Neuronal stem cell (in vitro differentiated cells): ENCODE results near the gene SLC17A9.
"Not testable (repeated sequence)": the region's sequence is repeated elsewhere in the genome, so short reads cannot be mapped to it uniquely, and the experiment has no call there.

Experiments used
- DNase-seq: peaks from one replicate; pipeline ENCODE4 v3.0.0-alpha.2; 2013; ENCODE audit warnings: low spot score
- H2AFZ ChIP-seq: one replicate; pipeline ENCODE4 v1.6.1; 2013; ENCODE audit warnings: mild to moderate bottlenecking, low read length, inconsistent platforms
- H2AK5ac ChIP-seq: 2 replicates; pipeline ENCODE4 v1.6.1; 2013; ENCODE audit warnings: low read depth, mild to moderate bottlenecking, inconsistent platforms, low read length, moderate library complexity, mixed read lengths
- H2BK120ac ChIP-seq: 2 replicates; pipeline ENCODE4 v1.6.1; 2013; ENCODE audit warnings: low read depth, mild to moderate bottlenecking, inconsistent platforms, low read length, moderate library complexity, mixed read lengths
- H2BK12ac ChIP-seq: one replicate; pipeline ENCODE4 v1.6.1; 2013; ENCODE audit warnings: low read length, inconsistent platforms
- H2BK15ac ChIP-seq: 2 replicates; pipeline ENCODE4 v1.6.1; 2013; ENCODE audit warnings: mild to moderate bottlenecking, low read length, inconsistent platforms, mixed read lengths
- H2BK5ac ChIP-seq: one replicate; pipeline ENCODE4 v1.6.1; 2013; ENCODE audit warnings: inconsistent platforms, mild to moderate bottlenecking, low read length, moderate library complexity
- H3K14ac ChIP-seq: one replicate; pipeline ENCODE4 v1.6.1; 2013; ENCODE audit warnings: low read length, inconsistent platforms
- H3K18ac ChIP-seq: 2 replicates; pipeline ENCODE4 v1.6.1; 2013; ENCODE audit warnings: low read length, inconsistent platforms
- H3K23ac ChIP-seq: 2 replicates; pipeline ENCODE4 v1.6.1; 2013; ENCODE audit warnings: low read depth, mild to moderate bottlenecking, mixed read lengths, low read length, inconsistent platforms; ENCODE audit not compliant: poor library complexity
- H3K27ac ChIP-seq: replicated peaks from 3 replicates; pipeline ENCODE4 v1.5.1; 2013; ENCODE audit warnings: low read length, inconsistent platforms
- H3K27me3 ChIP-seq, 3 experiments: 2 replicates each; pipeline ENCODE4 v1.6.1; 2013; ENCODE audit warnings: low read length in 3 of 3, mild to moderate bottlenecking in 2 of 3, inconsistent platforms in 1 of 3, low read depth in 1 of 3, mixed read lengths in 1 of 3, moderate library complexity in 1 of 3; ENCODE audit not compliant: control insufficient read depth in 3 of 3, insufficient read depth in 3 of 3
- H3K36me3 ChIP-seq, 2 donors: replicated peaks in 1 of 2; 2 replicates each; pipeline ENCODE4 v1.6.1; 2013; ENCODE audit warnings: low read length in 2 of 2; ENCODE audit not compliant: control insufficient read depth in 2 of 2, insufficient read depth in 2 of 2
- H3K4ac ChIP-seq: 2 replicates; pipeline ENCODE4 v1.6.1; 2013; ENCODE audit warnings: inconsistent platforms, mild to moderate bottlenecking, low read length, moderate library complexity
- H3K4me1 ChIP-seq, 2 donors: 1 replicate in 1 of 2; 2 replicates in 1 of 2; pipeline ENCODE4 v1.6.1; 2013; ENCODE audit warnings: low read length in 2 of 2, low read depth in 1 of 2; ENCODE audit not compliant: control insufficient read depth in 2 of 2, insufficient read depth in 1 of 2
- H3K4me2 ChIP-seq: one replicate; pipeline ENCODE4 v1.6.1; 2013; ENCODE audit warnings: mild to moderate bottlenecking, low read length, inconsistent platforms; ENCODE audit not compliant: insufficient read depth, poor library complexity, severe bottlenecking
- H3K4me3 ChIP-seq, 2 donors: 2 replicates each; pipeline ENCODE4 v1.5.1; 2013; ENCODE audit warnings: low read length in 2 of 2, mild to moderate bottlenecking in 2 of 2, inconsistent platforms in 1 of 2, moderate library complexity in 1 of 2
- H3K79me1 ChIP-seq: one replicate; pipeline ENCODE4 v1.6.1; 2013; ENCODE audit warnings: low read depth, mild to moderate bottlenecking, inconsistent platforms, low read length, moderate library complexity
- H3K9ac ChIP-seq: one replicate; pipeline ENCODE4 v1.6.1; 2013; ENCODE audit warnings: mild to moderate bottlenecking, low read depth, low read length, inconsistent platforms; ENCODE audit not compliant: poor library complexity
- H3K9me3 ChIP-seq, 2 donors: replicated peaks in 1 of 2; 2 replicates each; pipeline versions ENCODE3 to v1.6.1; 2013; ENCODE audit warnings: low read length in 2 of 2, mild to moderate bottlenecking in 2 of 2, inconsistent platforms in 1 of 2, low read depth in 1 of 2, mixed read lengths in 1 of 2, moderate library complexity in 1 of 2; ENCODE audit not compliant: control insufficient read depth in 2 of 2, insufficient read depth in 1 of 2
- H4K8ac ChIP-seq: one replicate; pipeline ENCODE4 v1.6.1; 2013; ENCODE audit warnings: low read depth, mild to moderate bottlenecking, inconsistent platforms, low read length, moderate library complexity
- H4K91ac ChIP-seq: one replicate; pipeline ENCODE4 v1.6.1; 2013; ENCODE audit warnings: low read length, low read depth, mild to moderate bottlenecking, inconsistent platforms; ENCODE audit not compliant: poor library complexity
- WGBS, 2 donors: extraction: QIAGEN DNeasy Blood & Tissue Kit; methylation state at CpG; one replicate each; pipeline ENCODE4 v1.1.7; 2013; ENCODE audit warnings: missing lambda C conversion rate in 2 of 2, mixed read lengths in 1 of 2; ENCODE audit not compliant: insufficient read length in 2 of 2, insufficient replicate concordance in 1 of 2; ENCODE audit errors: extremely low coverage in 2 of 2; 5-methylcytosine and 5-hydroxymethylcytosine counted together

Gene SLC17A9

DNA sequence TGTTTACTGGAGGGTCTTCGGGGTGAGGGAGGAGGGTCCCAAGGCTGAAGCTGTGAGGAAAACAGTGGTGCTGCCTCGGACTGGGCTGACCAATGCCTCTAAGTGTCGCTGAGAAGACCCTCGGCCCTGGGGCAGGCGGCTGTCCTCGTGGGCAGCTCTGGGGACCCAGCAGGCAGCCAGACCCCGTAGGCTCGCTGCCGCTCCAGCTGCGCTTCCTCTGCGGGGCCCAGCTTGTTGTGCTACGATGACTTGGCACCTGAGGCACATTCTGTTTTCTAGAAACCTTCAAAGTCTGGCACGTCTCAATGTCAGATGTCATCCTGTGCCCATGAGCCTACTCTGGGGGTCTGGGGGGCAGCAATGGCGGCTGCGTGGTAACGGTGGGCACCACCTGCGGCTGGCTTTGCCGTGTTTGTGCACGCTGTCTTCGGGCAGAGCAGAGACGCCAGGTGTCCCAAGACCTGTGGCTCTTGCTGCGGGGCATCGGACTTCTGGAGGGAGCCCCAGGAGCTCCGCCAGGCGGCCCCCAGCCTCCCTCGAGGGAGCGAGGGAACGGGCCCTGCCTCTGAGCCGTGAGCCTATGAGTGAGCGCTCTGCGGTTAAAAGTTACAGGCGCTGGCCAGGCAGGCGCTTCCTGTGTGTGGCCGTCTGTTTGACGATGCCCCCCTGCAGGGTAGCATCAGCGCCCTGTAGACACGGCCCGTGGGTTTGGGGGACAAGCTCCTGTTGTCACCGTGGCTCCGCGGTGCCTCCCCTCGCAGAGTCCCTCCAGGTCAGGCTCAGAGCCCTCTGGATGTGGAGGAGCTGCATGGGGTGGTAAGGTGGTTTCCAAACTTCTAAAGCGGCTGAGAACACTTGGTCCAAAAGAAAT lies 6.8 kb downstream of the SLC17A9 start:
- H3K14ac ChIP-seq, result no peak overlapping the region
- H3K4me1 ChIP-seq, result peaks cover 9 to 10% of the 10 kb centered on the region in 2 donors
- H3K4me2 ChIP-seq, result no peak overlapping the region
- H4K8ac ChIP-seq, result no peak overlapping the region
- H3K23ac ChIP-seq, result peak overlapping the region; percentile 43
- H3K27me3 ChIP-seq, result peaks cover 0 to 12% (median 0%) of the 10 kb centered on the region in 3 experiments
- H3K79me1 ChIP-seq, result peaks cover 4% of the 10 kb centered on the region
- no peak overlapping the region for H3K27ac ChIP-seq
- H3K36me3 ChIP-seq, result peaks cover 0 to 4% of the 10 kb centered on the region in 2 donors
- H4K91ac ChIP-seq, result peak overlapping the region; percentile 22
- peak overlapping the region; percentile 92 for H2BK15ac ChIP-seq
- peak overlapping the region; percentile 74 for H2AK5ac ChIP-seq
- WGBS, 2 donors, result no CpG with 5 or more reads among the region's 43 CpGs
- peak overlapping the region; percentile 47 for H2BK120ac ChIP-seq
- H3K9me3 ChIP-seq, result peaks cover 0 to 5% of the 10 kb centered on the region in 2 donors
- H2AFZ ChIP-seq, result peak overlapping the region; percentile 33
- no peak overlapping the region for H3K4me3 ChIP-seq
- peak overlapping the region; percentile 38 for H3K18ac ChIP-seq
- no peak overlapping the region for H3K9ac ChIP-seq
- DNase-seq, result no peak
- no peak overlapping the region for H2BK5ac ChIP-seq
- no peak overlapping the region for H2BK12ac ChIP-seq
- H3K4ac ChIP-seq, result peak overlapping the region; percentile 66

DNA sequence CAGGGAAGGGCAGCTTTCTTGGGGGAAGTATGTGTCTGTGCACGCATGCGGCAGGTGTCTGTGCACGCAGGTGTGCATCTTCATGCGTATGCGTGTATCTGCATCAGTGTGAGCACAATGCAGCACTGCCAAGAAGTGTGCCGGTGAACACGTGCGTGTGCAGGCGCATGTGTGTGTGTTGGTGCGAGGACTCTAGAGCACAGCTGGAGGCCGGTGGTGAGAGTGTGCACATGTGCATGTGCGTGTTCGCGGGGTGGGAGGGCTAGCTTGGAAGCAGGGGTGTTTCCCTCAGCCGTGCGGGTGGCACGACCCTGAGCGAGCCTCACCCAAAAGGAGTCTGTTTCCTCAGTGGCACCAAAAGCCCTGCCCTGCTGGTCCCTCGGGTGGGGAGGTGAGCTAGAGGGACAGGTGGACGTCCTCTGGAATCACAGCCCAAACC lies 7.5 kb downstream of the SLC17A9 start:
- DNase-seq, result no peak
- H2AK5ac ChIP-seq, result peak overlapping the region; percentile 70
- no peak overlapping the region for H4K8ac ChIP-seq
- H2BK12ac ChIP-seq, result no peak overlapping the region
- peaks cover 5 to 6% of the 10 kb centered on the region in 2 donors for H3K4me1 ChIP-seq
- peak overlapping the region; percentile 38 for H3K4ac ChIP-seq
- H3K14ac ChIP-seq, result peak overlapping the region; percentile 94
- peak overlapping the region; percentile 43 for H4K91ac ChIP-seq
- H3K18ac ChIP-seq, result peak overlapping the region; percentile 76
- H2BK120ac ChIP-seq, result no peak overlapping the region
- H3K9ac ChIP-seq, result no peak overlapping the region
- H3K27me3 ChIP-seq, result peaks cover 0 to 19% (median 0%) of the 10 kb centered on the region in 3 experiments
- H3K9me3 ChIP-seq, result peaks cover 0 to 5% of the 10 kb centered on the region in 2 donors
- peak overlapping the region; percentile 89 for H3K23ac ChIP-seq
- H2BK15ac ChIP-seq, result peak overlapping the region; percentile 94
- H2AFZ ChIP-seq, result no peak overlapping the region
- peak overlapping the region in 1 of 2 donors; percentile 6 for H3K4me3 ChIP-seq
- H2BK5ac ChIP-seq, result no peak overlapping the region
- WGBS, 2 donors, result no CpG with 5 or more reads among the region's 20 CpGs
- peaks cover 0 to 4% of the 10 kb centered on the region in 2 donors for H3K36me3 ChIP-seq
- H3K79me1 ChIP-seq, result peaks cover 4% of the 10 kb centered on the region
- no peak overlapping the region for H3K4me2 ChIP-seq
- no peak overlapping the region for H3K27ac ChIP-seq

DNA sequence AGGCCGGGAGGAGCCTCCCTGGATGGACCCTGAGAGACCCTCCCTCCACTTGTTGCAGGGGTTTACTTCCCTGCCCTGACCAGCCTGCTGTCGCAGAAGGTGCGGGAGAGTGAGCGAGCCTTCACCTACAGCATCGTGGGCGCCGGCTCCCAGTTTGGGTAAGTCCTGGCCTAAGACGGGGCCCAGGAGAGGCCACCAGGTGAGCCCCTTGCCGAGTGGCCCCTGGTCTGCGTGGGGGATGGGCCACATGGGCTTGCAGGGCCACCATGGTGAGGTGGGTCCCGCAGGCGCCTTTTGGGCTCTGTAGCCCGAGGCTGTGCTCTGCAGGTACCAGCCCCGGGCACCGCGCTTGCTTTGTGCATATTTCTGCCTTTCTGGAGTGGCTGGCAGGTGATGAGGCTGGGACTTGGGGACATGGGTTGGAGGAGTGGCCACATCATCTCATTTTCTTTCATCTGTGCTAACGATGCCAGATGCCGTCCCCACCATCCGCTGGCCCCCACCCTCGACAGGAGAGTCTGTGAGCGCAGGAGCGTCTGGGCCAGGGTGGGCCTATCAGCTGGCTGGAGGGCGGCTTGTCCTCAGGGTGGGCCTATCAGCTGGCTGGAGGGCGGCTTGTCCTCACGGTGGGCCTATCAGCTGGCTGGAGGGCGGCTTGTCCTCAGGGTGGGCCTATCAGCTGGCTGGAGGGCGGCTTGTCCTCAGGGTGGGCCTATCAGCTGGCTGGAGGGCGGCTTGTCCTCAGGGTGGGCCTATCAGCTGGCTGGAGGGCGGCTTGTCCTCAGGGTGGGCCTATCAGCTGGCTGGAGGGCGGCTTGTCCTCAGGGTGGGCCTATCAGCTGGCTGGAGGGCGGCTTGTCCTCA lies 8.2 kb downstream of the SLC17A9 start:
- H3K79me1 ChIP-seq, H3K4me1 ChIP-seq, H2BK5ac ChIP-seq, DNase-seq, H3K4me2 ChIP-seq, H2AFZ ChIP-seq, H3K23ac ChIP-seq, H3K4ac ChIP-seq, H3K36me3 ChIP-seq, H3K4me3 ChIP-seq, H3K9ac ChIP-seq, H3K9me3 ChIP-seq, H2BK120ac ChIP-seq, H4K8ac ChIP-seq, H3K27ac ChIP-seq, H3K14ac ChIP-seq: not testable (repeated sequence)
- Histone ChIP-seq H3K18ac (peak overlapping the region; percentile 71), H2AK5ac (peak overlapping the region; percentile 70), H2BK15ac (peak overlapping the region; percentile 94), H3K27me3 (peaks cover 0 to 26% (median 0%) of the 10 kb centered on the region in 3 experiments), H2BK12ac (peak overlapping the region; percentile 46), H4K91ac (peak overlapping the region; percentile 43)
- no CpG with 5 or more reads among the region's 31 CpGs for WGBS, 2 donors
